ENCODE data around the gene VAV1. TPM values are rescaled to one million over a fixed set of nuclear protein-coding genes. Genes with fewer than 3 reads are reported as not detected.

The VAV1 gene
- total RNA-seq, 1 experiment from 2014 or later = 0.05 TPM

DNA sequence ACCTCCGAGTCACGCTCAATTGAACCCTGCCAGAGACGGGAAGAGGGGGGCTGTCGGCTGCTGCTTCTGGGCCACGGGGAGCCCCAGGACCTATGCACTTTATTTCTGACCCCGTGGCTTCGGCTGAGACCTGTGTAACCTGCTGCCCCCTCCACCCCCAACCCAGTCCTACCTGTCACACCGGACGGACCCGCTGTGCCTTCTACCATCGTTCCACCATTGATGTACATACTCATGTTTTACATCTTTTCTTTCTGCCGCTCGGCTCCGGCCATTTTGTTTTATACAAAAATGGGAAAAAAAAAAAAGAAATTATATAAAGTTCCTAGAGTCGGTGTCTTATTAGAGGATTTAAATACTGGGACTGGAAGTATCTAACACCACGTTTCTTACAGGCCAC, 21.3 kb upstream of the VAV1 start:
- DNase-seq (ENCODE audit: low read depth, low spot score) = no peak
- no TSS peak for BruUV-seq (replicated peaks)
- intact Hi-C loops (cut with micrococcal nuclease; ENCODE audit: unreplicated experiment) (loop anchor here (5.0 kb wide), 1 partner anchor 111 kb away; no protein-coding TSS in a partner anchor), in situ Hi-C loops (cut with HindIII; ENCODE audit: low pct_unique_long_range_greater_than_20kb, low sequenced_read_pairs) (no loop called here)
- peaks cover 6% of the 10 kb centered on the region; the same call in 1 of the 2 replicates for H3K4me1 ChIP-seq (ENCODE audit: control insufficient read depth, insufficient read depth, low read length)
- ChIA-PET POLR2A (no interaction called here), CTCF (no interaction called here)
- no peaks in the 10 kb centered on the region for H3K27me3 ChIP-seq (ENCODE audit: control insufficient read depth, insufficient read depth, low read length)
- H3K36me3 ChIP-seq (ENCODE audit: control insufficient read depth, insufficient read depth, low read length) = peaks cover 5% of the 10 kb centered on the region; the same call in 1 of the 2 replicates
- H3K9me3 ChIP-seq (ENCODE audit: control insufficient read depth, insufficient read depth, low read depth, low read length) = no peaks in the 10 kb centered on the region
- no peak overlapping the region for H3K27ac ChIP-seq (ENCODE audit: low read length)
- no peak for ATAC-seq
- TF ChIP-seq, protein P1, sequence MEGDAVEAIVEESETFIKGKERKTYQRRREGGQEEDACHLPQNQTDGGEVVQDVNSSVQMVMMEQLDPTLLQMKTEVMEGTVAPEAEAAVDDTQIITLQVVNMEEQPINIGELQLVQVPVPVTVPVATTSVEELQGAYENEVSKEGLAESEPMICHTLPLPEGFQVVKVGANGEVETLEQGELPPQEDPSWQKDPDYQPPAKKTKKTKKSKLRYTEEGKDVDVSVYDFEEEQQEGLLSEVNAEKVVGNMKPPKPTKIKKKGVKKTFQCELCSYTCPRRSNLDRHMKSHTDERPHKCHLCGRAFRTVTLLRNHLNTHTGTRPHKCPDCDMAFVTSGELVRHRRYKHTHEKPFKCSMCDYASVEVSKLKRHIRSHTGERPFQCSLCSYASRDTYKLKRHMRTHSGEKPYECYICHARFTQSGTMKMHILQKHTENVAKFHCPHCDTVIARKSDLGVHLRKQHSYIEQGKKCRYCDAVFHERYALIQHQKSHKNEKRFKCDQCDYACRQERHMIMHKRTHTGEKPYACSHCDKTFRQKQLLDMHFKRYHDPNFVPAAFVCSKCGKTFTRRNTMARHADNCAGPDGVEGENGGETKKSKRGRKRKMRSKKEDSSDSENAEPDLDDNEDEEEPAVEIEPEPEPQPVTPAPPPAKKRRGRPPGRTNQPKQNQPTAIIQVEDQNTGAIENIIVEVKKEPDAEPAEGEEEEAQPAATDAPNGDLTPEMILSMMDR (IDR thresholded peaks at IDR 0.05) = no peak
- no peak for TF ChIP-seq TCF7L2 (IDR thresholded peaks at IDR 0.05; ENCODE audit: low read depth, low read length)
- TF ChIP-seq, protein P2, sequence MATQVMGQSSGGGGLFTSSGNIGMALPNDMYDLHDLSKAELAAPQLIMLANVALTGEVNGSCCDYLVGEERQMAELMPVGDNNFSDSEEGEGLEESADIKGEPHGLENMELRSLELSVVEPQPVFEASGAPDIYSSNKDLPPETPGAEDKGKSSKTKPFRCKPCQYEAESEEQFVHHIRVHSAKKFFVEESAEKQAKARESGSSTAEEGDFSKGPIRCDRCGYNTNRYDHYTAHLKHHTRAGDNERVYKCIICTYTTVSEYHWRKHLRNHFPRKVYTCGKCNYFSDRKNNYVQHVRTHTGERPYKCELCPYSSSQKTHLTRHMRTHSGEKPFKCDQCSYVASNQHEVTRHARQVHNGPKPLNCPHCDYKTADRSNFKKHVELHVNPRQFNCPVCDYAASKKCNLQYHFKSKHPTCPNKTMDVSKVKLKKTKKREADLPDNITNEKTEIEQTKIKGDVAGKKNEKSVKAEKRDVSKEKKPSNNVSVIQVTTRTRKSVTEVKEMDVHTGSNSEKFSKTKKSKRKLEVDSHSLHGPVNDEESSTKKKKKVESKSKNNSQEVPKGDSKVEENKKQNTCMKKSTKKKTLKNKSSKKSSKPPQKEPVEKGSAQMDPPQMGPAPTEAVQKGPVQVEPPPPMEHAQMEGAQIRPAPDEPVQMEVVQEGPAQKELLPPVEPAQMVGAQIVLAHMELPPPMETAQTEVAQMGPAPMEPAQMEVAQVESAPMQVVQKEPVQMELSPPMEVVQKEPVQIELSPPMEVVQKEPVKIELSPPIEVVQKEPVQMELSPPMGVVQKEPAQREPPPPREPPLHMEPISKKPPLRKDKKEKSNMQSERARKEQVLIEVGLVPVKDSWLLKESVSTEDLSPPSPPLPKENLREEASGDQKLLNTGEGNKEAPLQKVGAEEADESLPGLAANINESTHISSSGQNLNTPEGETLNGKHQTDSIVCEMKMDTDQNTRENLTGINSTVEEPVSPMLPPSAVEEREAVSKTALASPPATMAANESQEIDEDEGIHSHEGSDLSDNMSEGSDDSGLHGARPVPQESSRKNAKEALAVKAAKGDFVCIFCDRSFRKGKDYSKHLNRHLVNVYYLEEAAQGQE (IDR thresholded peaks at IDR 0.05; ENCODE audit: insufficient read depth in 1 of 2, low read depth in 2 of 2, low read length in 1 of 2) = no peak
- no peak for TF ChIP-seq POLR2AphosphoS5 (IDR thresholded peaks at IDR 0.05; ENCODE audit: low read depth, low read length)
- TF ChIP-seq SIN3A (IDR thresholded peaks at IDR 0.05; ENCODE audit: borderline replicate concordance, insufficient read depth, low read depth, low read length) = no peak
- no peak overlapping the region for H3K4me3 ChIP-seq (ENCODE audit: low read depth in 2 of 2, low read length in 2 of 2)

DNA sequence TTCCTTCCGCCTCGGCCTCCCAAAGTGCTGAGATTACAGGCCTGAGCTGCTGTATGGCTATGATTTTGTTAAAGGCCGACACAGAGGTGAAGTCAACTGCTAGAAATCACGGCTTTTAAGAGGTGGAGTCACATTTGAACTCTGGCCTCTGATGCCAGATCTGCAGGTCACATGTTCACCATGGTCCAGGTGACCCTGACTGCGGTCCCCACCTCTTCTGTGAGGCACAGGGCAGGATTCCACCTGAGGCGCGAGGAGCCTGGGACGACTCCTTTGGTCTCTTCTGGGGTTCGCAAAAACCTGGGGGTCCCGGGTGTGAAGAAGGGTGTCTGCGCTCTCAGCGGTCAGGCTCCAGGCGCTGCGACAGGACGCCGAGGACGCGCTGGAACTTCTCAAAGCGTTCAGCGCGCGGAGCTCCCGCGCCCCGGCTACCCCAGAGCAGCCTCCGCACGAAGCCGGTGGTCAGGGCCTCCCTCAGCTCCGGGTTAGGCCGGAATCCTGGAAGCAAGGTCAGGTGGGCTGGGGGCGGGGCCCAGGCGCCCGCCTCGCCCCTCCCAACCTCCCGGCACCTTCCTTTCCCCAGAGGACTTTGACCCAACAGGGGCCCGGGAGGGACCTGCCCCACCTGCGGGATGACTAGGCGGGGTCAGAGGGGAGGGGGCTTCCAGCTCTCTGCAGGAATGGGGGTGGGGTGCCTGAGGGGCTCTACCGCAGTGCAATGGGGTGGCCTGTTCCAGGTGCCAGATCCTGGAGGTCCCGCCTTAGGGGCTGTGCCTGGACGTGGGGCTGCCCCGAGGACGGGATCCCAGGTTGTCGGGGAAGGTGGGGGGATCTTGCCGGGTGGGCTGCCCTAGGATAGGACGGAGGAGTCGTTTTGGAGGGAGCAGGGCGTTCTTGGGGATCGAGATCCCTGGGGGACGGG, 20.0 kb upstream of the VAV1 start:
- POLR2A ChIA-PET = interaction anchor here (0.9 kb wide), 1 partner anchor 13 kb away, joined by 4 read pairs; no protein-coding TSS in a partner anchor
- H3K27ac ChIP-seq (ENCODE audit: low read length) = peak overlapping the region; percentile 73
- H3K4me3 ChIP-seq (ENCODE audit: low read depth in 2 of 2, low read length in 2 of 2) = peak overlapping the region; percentile 42 to 58
- peak; percentile 77 for ATAC-seq
- peaks cover 2% of the 10 kb centered on the region; the same call in 1 of the 2 replicates for H3K4me1 ChIP-seq (ENCODE audit: control insufficient read depth, insufficient read depth, low read length)
- H3K9me3 ChIP-seq (ENCODE audit: control insufficient read depth, insufficient read depth, low read depth, low read length) = no peaks in the 10 kb centered on the region
- no peak for DNase-seq (ENCODE audit: low read depth, low spot score)
- no peaks in the 10 kb centered on the region for H3K27me3 ChIP-seq (ENCODE audit: control insufficient read depth, insufficient read depth, low read length)
- TF ChIP-seq, protein P2 (IDR thresholded peaks at IDR 0.05; ENCODE audit: insufficient read depth in 1 of 2, low read depth in 2 of 2, low read length in 1 of 2) = no peak
- no peak for TF ChIP-seq SIN3A (IDR thresholded peaks at IDR 0.05; ENCODE audit: borderline replicate concordance, insufficient read depth, low read depth, low read length)
- TF ChIP-seq, protein P1 (IDR thresholded peaks at IDR 0.05) = no peak
- TF ChIP-seq POLR2AphosphoS5 (IDR thresholded peaks at IDR 0.05; ENCODE audit: low read depth, low read length) = no peak
- TF ChIP-seq TCF7L2 (IDR thresholded peaks at IDR 0.05; ENCODE audit: low read depth, low read length) = no peak
- in situ Hi-C loops (cut with HindIII; ENCODE audit: low pct_unique_long_range_greater_than_20kb, low sequenced_read_pairs) (no loop called here), intact Hi-C loops (cut with micrococcal nuclease; ENCODE audit: unreplicated experiment) (loop anchor here (5.0 kb wide), 1 partner anchor 110 kb away; no protein-coding TSS in a partner anchor)
- CTCF ChIA-PET = interaction anchor here (0.7 to 1.6 kb wide), 2 partner anchors 14 to 109 kb away, joined by 5 read pairs; partner anchors contain the start of gene GPR108
- BruUV-seq (replicated peaks) = no TSS peak
- H3K36me3 ChIP-seq (ENCODE audit: control insufficient read depth, insufficient read depth, low read length) = peaks cover 5% of the 10 kb centered on the region; the same call in 1 of the 2 replicates
